SU-DHL-6 (cell line): ENCODE measurements around the gene EFNB2.

ENCODE experiments used
- H2AFZ ChIP-seq: fragments of 200-600 bp; sonication (generic); 2 replicates; pipeline ENCODE4 v1.6.1; 2014; ENCODE audit warnings: low read depth, mild to moderate bottlenecking, moderate library complexity, mixed read lengths, antibody characterized with exemption, low read length; ENCODE audit not compliant: severe bottlenecking
- H3F3A ChIP-seq: fragments of 200-600 bp; shearing (Covaris generic); 2 replicates; pipeline ENCODE4 v1.6.0; 2016; ENCODE audit warnings: antibody characterized with exemption, mild to moderate bottlenecking; ENCODE audit not compliant: insufficient read depth
- H3K27ac ChIP-seq: fragments of 200-600 bp; sonication (generic); 2 replicates; pipeline ENCODE4 v1.5.1; 2016; ENCODE audit warnings: low read depth, mild to moderate bottlenecking, low read length, moderate library complexity, mixed read lengths
- H3K27me3 ChIP-seq: fragments of 200-600 bp; sonication (generic), shearing (Covaris generic); 2 replicates; pipeline ENCODE4 v1.6.0; 2014; ENCODE audit warnings: mild to moderate bottlenecking, low read length
- H3K36me3 ChIP-seq: fragments of 200-600 bp; sonication (generic); 2 replicates; pipeline ENCODE4 v1.6.1; 2014; ENCODE audit warnings: mild to moderate bottlenecking, low read length, mixed read lengths
- H3K4me2 ChIP-seq: fragments of 300-600, 200-600 bp; shearing (Covaris generic), sonication (generic); 2 replicates; pipeline ENCODE4 v1.6.0; 2014; ENCODE audit warnings: low read length, low read depth, mild to moderate bottlenecking; ENCODE audit not compliant: poor library complexity, severe bottlenecking
- H3K4me3 ChIP-seq: fragments of 200-600 bp; sonication (generic); 2 replicates; pipeline ENCODE4 v1.5.1; 2014; ENCODE audit warnings: antibody characterized with exemption, low read length, mild to moderate bottlenecking, mixed read lengths; ENCODE audit not compliant: insufficient read depth, poor library complexity, severe bottlenecking
- H3K79me2 ChIP-seq: fragments of 200-600 bp; sonication (generic); 2 replicates; pipeline ENCODE4 v1.6.1; 2014; ENCODE audit warnings: mild to moderate bottlenecking, low read length, moderate library complexity; ENCODE audit not compliant: insufficient read depth
- H3K9ac ChIP-seq: fragments of 200-600 bp; sonication (generic); 2 replicates; pipeline ENCODE4 v1.7.0; 2014; ENCODE audit warnings: mild to moderate bottlenecking, low read length
- H3K9me2 ChIP-seq: fragments of 200-600 bp; sonication (generic); replicated peaks from 2 replicates; pipeline ENCODE4 v1.6.1; 2014; ENCODE audit warnings: low read length; ENCODE audit not compliant: insufficient read depth
- H3K9me3 ChIP-seq: fragments of 200-600 bp; sonication (generic); 2 replicates; pipeline ENCODE4 v1.6.1; 2014; ENCODE audit warnings: low read length, mixed read lengths; ENCODE audit not compliant: insufficient read depth
- H4K20me1 ChIP-seq: fragments of 200-600 bp; sonication (generic); 2 replicates; pipeline ENCODE4 v1.6.1; 2014; ENCODE audit warnings: low read depth, mild to moderate bottlenecking, antibody characterized with exemption, low read length, moderate library complexity, mixed read lengths
- CTCF ChIP-seq: fragments of 200-600 bp; sonication (generic); IDR thresholded peaks from one replicate; pipeline ENCODE4 v1.5.1; 2017; ENCODE audit warnings: antibody characterized with exemption, mild to moderate bottlenecking, low read length, moderate library complexity; ENCODE audit not compliant: insufficient read depth, poor library complexity, severe bottlenecking
- EZH2phosphoT487 ChIP-seq: fragments of 200-600 bp; sonication (generic), shearing (Covaris generic); conservative IDR thresholded peaks from 2 replicates; pipeline ENCODE4 v1.6.1; 2018; ENCODE audit warnings: mild to moderate bottlenecking, antibody characterized with exemption, low read length, moderate library complexity, mixed read lengths

EFNB2 gene

GRCh38 chr13:106464076-106464475, 71.4 kb downstream of the EFNB2 start:
- Histone ChIP-seq H3K4me2 (no peak overlapping the region), H3K9ac (no peak overlapping the region), H3F3A (no peaks in the 10 kb centered on the region), H3K4me3 (no peak overlapping the region), H3K9me2 (no peaks in the 10 kb centered on the region), H4K20me1 (no peaks in the 10 kb centered on the region), H3K27ac (no peak overlapping the region), H3K79me2 (no peaks in the 10 kb centered on the region), H3K27me3 (no peaks in the 10 kb centered on the region), H3K36me3 (no peaks in the 10 kb centered on the region), H3K9me3 (no peaks in the 10 kb centered on the region), H2AFZ (no peak overlapping the region)
- TF ChIP-seq CTCF (no peak), EZH2phosphoT487 (no peak)

- H3K4me2 ChIP-seq = no peak overlapping the region
- H3K36me3 ChIP-seq = no peaks in the 10 kb centered on the region
- H3K4me3 ChIP-seq = no peak overlapping the region
- no peaks in the 10 kb centered on the region for H3F3A ChIP-seq
- H2AFZ ChIP-seq = no peak overlapping the region
- no peaks in the 10 kb centered on the region for H3K27me3 ChIP-seq
- H4K20me1 ChIP-seq = no peaks in the 10 kb centered on the region
- no peak overlapping the region for H3K27ac ChIP-seq
- H3K9me3 ChIP-seq = no peaks in the 10 kb centered on the region
- TF ChIP-seq EZH2phosphoT487 (no peak), CTCF (no peak)
- H3K9ac ChIP-seq = no peak overlapping the region
- no peaks in the 10 kb centered on the region for H3K79me2 ChIP-seq
- H3K9me2 ChIP-seq = no peaks in the 10 kb centered on the region
Observed at GRCh38 chr13:106462710-106463109, 72.8 kb downstream of the EFNB2 start.

GRCh38 chr13:106455777-106456176, 79.7 kb downstream of the EFNB2 start:
- TF ChIP-seq EZH2phosphoT487 = no peak
- TF ChIP-seq CTCF = no peak
- Histone ChIP-seq H3F3A (no peaks in the 10 kb centered on the region), H3K4me2 (no peak overlapping the region), H2AFZ (no peak overlapping the region), H3K4me3 (no peak overlapping the region), H3K9me3 (no peaks in the 10 kb centered on the region), H3K9me2 (no peaks in the 10 kb centered on the region), H3K79me2 (no peaks in the 10 kb centered on the region), H3K36me3 (no peaks in the 10 kb centered on the region), H3K27ac (no peak overlapping the region), H3K27me3 (no peaks in the 10 kb centered on the region), H4K20me1 (no peaks in the 10 kb centered on the region), H3K9ac (no peak overlapping the region)
